Liver (tissue), 9 donors: Measurements from ENCODE around the gene STX11. TPM values are rescaled to one million over a fixed set of nuclear protein-coding genes. Genes with fewer than 3 reads are reported as not detected.

Source experiments
- DNase-seq: peaks from one replicate; pipeline ENCODE4 v3.0.0-alpha.2; 2017; ENCODE audit warnings: low spot score
- H3K27ac ChIP-seq, 2 donors: one replicate each; pipeline ENCODE4 v1.7.0; 2013; ENCODE audit warnings: inconsistent platforms in 2 of 2, low read length in 2 of 2, control low read depth in 1 of 2, low read depth in 1 of 2, mild to moderate bottlenecking in 1 of 2
- H3K27me3 ChIP-seq, 4 donors: one replicate each; pipeline versions ENCODE4 v1.6.1 to v1.7.0; 2013; ENCODE audit warnings: low read length in 3 of 4, inconsistent platforms in 1 of 4, mild to moderate bottlenecking in 1 of 4, moderate library complexity in 1 of 4; ENCODE audit not compliant: control insufficient read depth in 4 of 4, insufficient read depth in 4 of 4
- H3K36me3 ChIP-seq, 4 donors: one replicate each; pipeline versions ENCODE4 v1.6.1 to v1.7.0; 2013; ENCODE audit warnings: low read length in 3 of 4, mild to moderate bottlenecking in 3 of 4, low read depth in 1 of 4, moderate library complexity in 1 of 4; ENCODE audit not compliant: control insufficient read depth in 4 of 4, insufficient read depth in 3 of 4
- H3K4me1 ChIP-seq, 4 donors: one replicate each; pipeline versions ENCODE4 v1.6.1 to v1.7.0; 2013; ENCODE audit warnings: low read length in 3 of 4, mild to moderate bottlenecking in 3 of 4, moderate library complexity in 1 of 4; ENCODE audit not compliant: control insufficient read depth in 4 of 4, insufficient read depth in 4 of 4
- H3K4me3 ChIP-seq, 3 donors: one replicate each; pipeline versions ENCODE4 v1.6.1 to v1.7.0; 2013; ENCODE audit warnings: low read length in 3 of 3, control low read depth in 1 of 3, low read depth in 1 of 3, mild to moderate bottlenecking in 1 of 3
- H3K9ac ChIP-seq, 2 donors: one replicate each; pipeline ENCODE4 v1.7.0; 2013; ENCODE audit warnings: low read length in 2 of 2, mild to moderate bottlenecking in 2 of 2, moderate library complexity in 2 of 2, control low read depth in 1 of 2, low read depth in 1 of 2
- H3K9me3 ChIP-seq, 4 donors: one replicate each; pipeline versions ENCODE4 v1.6.1 to v1.7.0; 2013; ENCODE audit warnings: low read length in 3 of 4; ENCODE audit not compliant: control insufficient read depth in 4 of 4
- ATF3 ChIP-seq: IDR thresholded peaks from 2 replicates; pipeline ENCODE4 v1.6.1; 2016; ENCODE audit warnings: antibody characterized with exemption
- CTCF ChIP-seq: fragments of 150-350 bp; IDR thresholded peaks from 2 replicates; pipeline ENCODE4 v1.5.1; 2017; ENCODE audit warnings: improper control_type of control experiment, low read depth, low read length; ENCODE audit not compliant: missing input control
- EGR1 ChIP-seq, 2 donors: IDR thresholded peaks; 2 replicates each; pipeline ENCODE4 v1.6.1; 2016 to 2018; ENCODE audit warnings: antibody characterized with exemption in 2 of 2, low read depth in 2 of 2
- FOXA1 ChIP-seq: IDR thresholded peaks from 2 replicates; pipeline ENCODE4 v1.6.1; 2016; ENCODE audit warnings: antibody characterized with exemption
- FOXA2 ChIP-seq: IDR thresholded peaks from 2 replicates; pipeline ENCODE4 v1.6.1; 2016; ENCODE audit warnings: antibody characterized with exemption
- GABPA ChIP-seq, 2 donors: IDR thresholded peaks in 1 of 2; conservative IDR thresholded peaks in 1 of 2; 2 replicates each; pipeline ENCODE4 v1.6.1; 2016; ENCODE audit warnings: antibody characterized with exemption in 2 of 2, mild to moderate bottlenecking in 1 of 2, moderate library complexity in 1 of 2
- HNF4A ChIP-seq, 2 donors: conservative IDR thresholded peaks; 2 replicates each; pipeline ENCODE4 v1.6.1; 2016; ENCODE audit warnings: antibody characterized with exemption in 2 of 2, mild to moderate bottlenecking in 2 of 2
- HNF4G ChIP-seq: IDR thresholded peaks from 2 replicates; pipeline ENCODE4 v1.6.1; 2016; ENCODE audit warnings: antibody characterized with exemption
- JUND ChIP-seq, 2 donors: IDR thresholded peaks; 2 replicates each; pipeline ENCODE4 v1.6.1; 2016; ENCODE audit warnings: antibody characterized with exemption in 2 of 2
- MAX ChIP-seq: IDR thresholded peaks from 2 replicates; pipeline ENCODE4 v1.6.1; 2016; ENCODE audit warnings: antibody characterized with exemption
- NR2F2 ChIP-seq: IDR thresholded peaks from 2 replicates; pipeline ENCODE4 v1.6.1; 2016; ENCODE audit warnings: antibody characterized with exemption
- RAD21 ChIP-seq, 2 donors: IDR thresholded peaks; 2 replicates each; pipeline ENCODE4 v1.6.1; 2016; ENCODE audit warnings: antibody characterized with exemption in 2 of 2, mild to moderate bottlenecking in 2 of 2
- REST ChIP-seq: IDR thresholded peaks from 2 replicates; pipeline ENCODE4 v1.6.1; 2016; ENCODE audit warnings: antibody characterized with exemption, mild to moderate bottlenecking
- RXRA ChIP-seq, 2 donors: IDR thresholded peaks; 2 replicates each; pipeline ENCODE4 v1.6.1; 2017 to 2018; ENCODE audit warnings: antibody characterized with exemption in 2 of 2, mild to moderate bottlenecking in 1 of 2
- SP1 ChIP-seq: IDR thresholded peaks from 2 replicates; pipeline ENCODE4 v1.6.1; 2018; ENCODE audit warnings: antibody characterized with exemption, mild to moderate bottlenecking
- TAF1 ChIP-seq: conservative IDR thresholded peaks from 2 replicates; pipeline ENCODE4 v1.6.1; 2016; ENCODE audit warnings: antibody characterized with exemption, mild to moderate bottlenecking
- YY1 ChIP-seq: IDR thresholded peaks from 2 replicates; pipeline ENCODE4 v1.6.1; 2016; ENCODE audit warnings: antibody characterized with exemption, mild to moderate bottlenecking
- ZBTB33 ChIP-seq: IDR thresholded peaks from 2 replicates; pipeline ENCODE4 v1.6.1; 2016; ENCODE audit warnings: antibody characterized with exemption
- WGBS: extraction: QIAGEN DNeasy Blood & Tissue Kit; methylation state at CpG from one replicate; pipeline ENCODE4 v1.1.7; 2013; 5-methylcytosine and 5-hydroxymethylcytosine counted together
- polyA plus RNA-seq, 2 donors: library from polyadenylated mRNA; stranded (reverse) in 1 of 2; unstranded in 1 of 2; fragments of 200-250 nt in 1 of 2; fragments of >200 nt in 1 of 2; fragmentation: Nextera tagmentation in 1 of 2; extraction: Ambion mirVana in 1 of 2; gene quantifications; one replicate each; pipeline versions ENCODE4 v1.2.1 to v1.2.3, GENCODE V29; 2013 to 2015
- total RNA-seq, 2 donors: library from RNA; depleted of rRNA; stranded (reverse); fragments of >200 nt; gene quantifications; one replicate each; pipeline ENCODE4 v1.2.3, GENCODE V29; 2014
- donor health status: healthy.
- donor health status: healthy.
- donor health status: healthy.
- donor health status: healthy.
- donor health status: healthy.

The STX11 gene
- total and polyA plus RNA-seq, 4 donors: 1.3 to 4.9 (median 3.4) TPM

GRCh38 chr6:144115219-144115618 lies 35.1 kb upstream of the STX11 start:
- Histone ChIP-seq H3K27me3 (no peaks in the 10 kb centered on the region), H3K4me1 (no peaks in the 10 kb centered on the region), H3K9me3 (no peaks in the 10 kb centered on the region), H3K4me3 (no peak overlapping the region), H3K27ac (no peak overlapping the region), H3K9ac (no peak overlapping the region), H3K36me3 (no peaks in the 10 kb centered on the region)
- no peak for DNase-seq
- TF ChIP-seq SP1 (no peak), ATF3 (no peak), MAX (no peak), TAF1 (no peak), NR2F2 (no peak), JUND (IDR thresholded peaks at IDR 0.05) (no peak), GABPA (IDR thresholded peaks at IDR 0.05 in 1 of 2, conservative IDR thresholded peaks at IDR 0.05 in 1 of 2) (no peak), HNF4G (no peak), ZBTB33 (no peak), EGR1 (IDR thresholded peaks at IDR 0.05; ENCODE audit: low read depth in 2 of 2) (no peak), RAD21 (IDR thresholded peaks at IDR 0.05) (no peak), YY1 (no peak), RXRA (IDR thresholded peaks at IDR 0.05) (no peak), CTCF (no peak), FOXA1 (no peak), FOXA2 (no peak), HNF4A (conservative IDR thresholded peaks at IDR 0.05) (no peak), REST (no peak)
- 90% methylated on average over 3 of the region's 3 CpGs for WGBS

GRCh38 chr6:144119376-144119775 lies 30.9 kb upstream of the STX11 start:
- H3K9ac ChIP-seq: no peak overlapping the region
- H3K27ac ChIP-seq: no peak overlapping the region
- WGBS: 93% methylated on average over 5 of the region's 5 CpGs
- no peaks in the 10 kb centered on the region for H3K27me3 ChIP-seq
- DNase-seq: no peak
- H3K36me3 ChIP-seq: no peaks in the 10 kb centered on the region
- H3K9me3 ChIP-seq: no peaks in the 10 kb centered on the region
- no peaks in the 10 kb centered on the region for H3K4me1 ChIP-seq
- H3K4me3 ChIP-seq: no peak overlapping the region
- TF ChIP-seq TAF1 (no peak), REST (no peak), RAD21 (IDR thresholded peaks at IDR 0.05) (no peak), NR2F2 (no peak), EGR1 (IDR thresholded peaks at IDR 0.05; ENCODE audit: low read depth in 2 of 2) (no peak), ZBTB33 (no peak), HNF4A (conservative IDR thresholded peaks at IDR 0.05) (no peak), FOXA2 (no peak)
